HepG2 (cell line): Measurements from ENCODE around the gene ZC2HC1B. TPM values are rescaled to one million over a fixed set of nuclear protein-coding genes. Genes with fewer than 3 reads are reported as not detected.

Source experiments
- ATAC-seq: fragments of 200-7000 bp; cut with Tn5 transposase; 3 replicates; pipeline ENCODE4 v1.9.1; 2020; ENCODE audit warnings: mild to moderate bottlenecking, moderate library complexity
- BruUV-seq: library from RNA; stranded (reverse); fragments of 400-500 nt; replicated peaks from 2 replicates; lab custom pipeline; 2021; lab: Mats Ljungman, UMichigan
- CTCF ChIA-PET: fragments of 300-600 bp; formaldehyde crosslinking; extraction: SDS; loops from one replicate; lab custom pipeline; 2021; ENCODE audit warnings: low total read pairs, inconsistent platforms, low intra/inter-chr PET ratio; lab: Yijun Ruan, JAX
- POLR2A ChIA-PET: fragments of 350-600 bp; sonication (Branson Sonifier 250); formaldehyde crosslinking; loops from one replicate; lab custom pipeline; 2020; ENCODE audit warnings: antibody characterized with exemption, inconsistent platforms; lab: Yijun Ruan, JAX
- DNase-seq: peaks from one replicate; pipeline ENCODE4 v3.0.0-alpha.2; 2015; ENCODE audit warnings: low spot score
- FAIRE-seq: peaks from 3 replicates; lab custom pipeline; 2011; peaks lifted over from hg19 to GRCh38; lab: Jason Lieb, UNC
- H2AFZ ChIP-seq: one replicate; pipeline ENCODE4 v1.6.1; 2011; ENCODE audit warnings: low read length, inconsistent platforms
- H3K27ac ChIP-seq: fragments of 300-600 bp; 3 replicates; pipeline ENCODE4 v1.8.0; 2011; ENCODE audit warnings: mixed run types, mild to moderate bottlenecking, mixed read lengths, low read length, inconsistent platforms; ENCODE audit not compliant: insufficient read depth; ENCODE audit errors: extremely low read length
- H3K27me3 ChIP-seq, 2 experiments: fragments of 200-600 bp in 1 of 2; 2 replicates in 1 of 2; 3 replicates in 1 of 2; pipeline versions ENCODE4 v1.6.0 to v1.8.0; 2011; ENCODE audit warnings: low read length in 2 of 2, mild to moderate bottlenecking in 2 of 2, moderate library complexity in 2 of 2, inconsistent platforms in 1 of 2; ENCODE audit not compliant: insufficient read depth in 2 of 2, control insufficient read depth in 1 of 2
- H3K36me3 ChIP-seq, 2 experiments: fragments of 200-600 bp in 1 of 2; replicated peaks in 1 of 2; 2 replicates in 1 of 2; 3 replicates in 1 of 2; pipeline versions ENCODE4 v1.5.1 to v1.8.0; 2011; ENCODE audit warnings: low read length in 2 of 2, inconsistent platforms in 1 of 2; ENCODE audit not compliant: insufficient read depth in 2 of 2, control insufficient read depth in 1 of 2
- H3K4me1 ChIP-seq: 2 replicates; pipeline ENCODE4 v1.5.1; 2012; ENCODE audit warnings: low read length, inconsistent platforms; ENCODE audit not compliant: insufficient read depth
- H3K4me2 ChIP-seq: 2 replicates; pipeline ENCODE4 v1.6.0; 2011; ENCODE audit warnings: low read depth, low read length, inconsistent platforms
- H3K4me3 ChIP-seq, 3 experiments: fragments of 200-600 bp in 1 of 3; sonication (generic), shearing (Covaris generic) in 1 of 3; replicated peaks in 1 of 3; 2 replicates each; pipeline ENCODE4 v1.5.1; 2011 to 2016; ENCODE audit warnings: low read length in 3 of 3, inconsistent platforms in 2 of 3, low read depth in 2 of 3, mild to moderate bottlenecking in 2 of 3, control low read depth in 1 of 3, mixed read lengths in 1 of 3; ENCODE audit not compliant: insufficient read depth in 1 of 3
- H3K79me2 ChIP-seq: one replicate; pipeline ENCODE4 v1.6.1; 2011; ENCODE audit warnings: low read length, inconsistent platforms; ENCODE audit not compliant: insufficient read depth
- H3K9ac ChIP-seq: 2 replicates; pipeline ENCODE4 v1.6.0; 2011; ENCODE audit warnings: mild to moderate bottlenecking, low read depth, low read length, inconsistent platforms; ENCODE audit not compliant: insufficient read depth
- H3K9me3 ChIP-seq: 2 replicates; pipeline ENCODE4 v1.5.1; 2012; ENCODE audit warnings: mild to moderate bottlenecking, low read length
- H4K20me1 ChIP-seq: 2 replicates; pipeline ENCODE4 v1.6.0; 2011; ENCODE audit warnings: inconsistent platforms, mild to moderate bottlenecking, low read length, moderate library complexity; ENCODE audit not compliant: insufficient read depth
- GPN1 ChIP-seq: sonication (generic); formaldehyde crosslinking; IDR thresholded peaks from 2 replicates; pipeline ENCODE4 v1.5.1; 2020; ENCODE audit warnings: missing genetic modification reagents, borderline replicate concordance
- KLF16 ChIP-seq, 2 experiments: sonication (generic) in 1 of 2; formaldehyde crosslinking in 1 of 2; IDR thresholded peaks; 2 replicates each; pipeline versions ENCODE4 v1.6.1 to v1.8.0; 2016 to 2023; ENCODE audit warnings: missing genetic modification reagents in 2 of 2, missing compliant biosample characterization in 1 of 2
- NR2F2 ChIP-seq: IDR thresholded peaks from 2 replicates; pipeline ENCODE4 v1.6.1; 2012; ENCODE audit warnings: low read depth, inconsistent platforms, borderline replicate concordance
- STAG1 ChIP-seq: sonication (generic); formaldehyde crosslinking; IDR thresholded peaks from 2 replicates; pipeline ENCODE4 v1.4.0; 2020; ENCODE audit warnings: missing genetic modification reagents
- ZNF556 ChIP-seq: sonication (generic); formaldehyde crosslinking; IDR thresholded peaks from 2 replicates; pipeline ENCODE4 v1.4.0; 2020; ENCODE audit warnings: mild to moderate bottlenecking, missing genetic modification reagents, borderline replicate concordance
- ZNF644 ChIP-seq: IDR thresholded peaks from 2 replicates; pipeline ENCODE4 v1.6.1; 2016; ENCODE audit warnings: low read depth
- WGBS: methylation state at CpG from one replicate; pipeline ENCODE4 v1.1.6; 2017; ENCODE audit warnings: low lambda C conversion rate; 5-methylcytosine and 5-hydroxymethylcytosine counted together
- in situ Hi-C: cut with HindIII; loops from 2 replicates; pipeline ENCODE4 v1.10.0; 2017; ENCODE audit warnings: low pct_unique_long_range_greater_than_20kb; ENCODE audit not compliant: extremely low pct_ligation_motif_present
- intact Hi-C: fragments of 100-400 bp; cut with micrococcal nuclease; formaldehyde crosslinking; loops from one replicate; pipeline ENCODE4 v1.10.0; 2022; ENCODE audit not compliant: unreplicated experiment
- polyA plus RNA-seq, 8 experiments: library from polyadenylated mRNA; depleted of rRNA in 3 of 8; stranded (reverse) in 7 of 8; unstranded in 1 of 8; fragments of >200 nt; fragmentation: Illumina TruSeq in 4 of 8; extraction: Trizol in 4 of 8; gene quantifications; 2 replicates each; pipeline versions ENCODE4 v1.2.1 to v1.2.3, GENCODE V29; 2011 to 2016; ENCODE audit warnings: low read depth in 4 of 8, missing spikeins in 1 of 8, mixed read lengths in 1 of 8; ENCODE audit not compliant: insufficient read depth in 1 of 8
- small RNA-seq, 3 experiments: library from RNA; depleted of rRNA; stranded (forward); fragments of <200 nt; gene quantifications; one replicate each; pipeline ENCODE3, GENCODE V24; 2012; ENCODE audit warnings: low read depth in 2 of 3, low replicate concordance in 1 of 3; ENCODE audit not compliant: insufficient read length in 3 of 3, insufficient read depth in 2 of 3
- total RNA-seq, 5 experiments: library from RNA; depleted of rRNA; stranded (reverse); fragments of >200 nt; fragmentation: Illumina TruSeq; extraction: Trizol; gene quantifications; 2 replicates each; pipeline ENCODE4 v1.2.3, GENCODE V29; 2016; ENCODE audit warnings: low read depth in 1 of 5
- TF ChIP-seq, protein P1 (sequence below): sonication (generic); formaldehyde crosslinking; conservative IDR thresholded peaks from 2 replicates; pipeline ENCODE4 v1.8.0; 2022; ENCODE audit warnings: mild to moderate bottlenecking, moderate library complexity, missing genetic modification reagents
- TF ChIP-seq, protein P2 (sequence below): sonication (generic); formaldehyde crosslinking; IDR thresholded peaks from 2 replicates; pipeline ENCODE4 v1.4.0; 2020; ENCODE audit warnings: missing genetic modification reagents
- TF ChIP-seq, protein P3 (sequence below): sonication (generic); formaldehyde crosslinking; IDR thresholded peaks from 2 replicates; pipeline ENCODE4 v1.4.0; 2020; ENCODE audit warnings: missing genetic modification reagents
- TF ChIP-seq, protein P4 (sequence below): sonication (generic); formaldehyde crosslinking; IDR thresholded peaks from 2 replicates; pipeline ENCODE4 v1.4.0; 2020; ENCODE audit warnings: missing genetic modification reagents

Gene ZC2HC1B
- total and polyA plus RNA-seq, 2 of the 13 experiments (the other 11 are each of a cell fraction or from before 2014, with no cell fraction given), result not detected

DNA sequence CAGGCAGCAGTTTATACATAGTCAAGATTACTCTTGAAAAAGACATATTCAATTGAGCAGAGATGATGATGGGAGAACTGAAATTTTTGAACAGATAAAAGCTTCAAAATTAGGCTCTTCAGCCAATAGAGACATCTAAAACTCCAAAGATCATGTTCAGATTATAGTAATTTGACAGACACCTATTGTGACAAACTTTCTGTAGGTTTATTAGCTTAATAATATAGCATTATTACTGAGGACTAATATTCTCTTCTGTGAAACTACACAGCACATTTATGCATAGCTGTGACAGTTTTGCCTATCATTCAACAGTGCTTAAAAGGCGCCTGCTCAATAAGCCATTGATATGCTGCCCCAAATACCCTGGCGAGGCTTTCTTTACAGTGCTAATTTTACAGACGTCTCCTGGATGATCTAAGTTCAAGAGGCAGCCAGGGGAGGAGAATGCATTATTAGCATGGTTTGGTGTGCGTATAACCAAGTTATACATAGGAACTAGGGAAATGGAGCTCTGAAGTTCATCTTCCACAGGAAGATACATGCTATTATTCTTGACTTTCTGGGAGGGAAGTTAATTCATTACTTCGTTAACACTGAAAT is 122.3 kb downstream of the ZC2HC1B start:
- no peak overlapping the region for H3K4me2 ChIP-seq
- no peaks in the 10 kb centered on the region; a peak in 1 of 5 replicates for H3K27me3 ChIP-seq
- H3K4me3 ChIP-seq, result no peak overlapping the region
- no peak overlapping the region for H3K27ac ChIP-seq
- no peak for FAIRE-seq
- no peak for DNase-seq
- H3K4me1 ChIP-seq, result no peaks in the 10 kb centered on the region
- no peak for TF ChIP-seq KLF16 (CRISPR knock-in tag; IDR thresholded peaks at IDR 0.05)
- TF ChIP-seq NR2F2, result no peak
- no peak for TF ChIP-seq ZNF556 (CRISPR knock-in tag)
- no peak for TF ChIP-seq STAG1 (CRISPR knock-in tag)
- TF ChIP-seq, protein P1, sequence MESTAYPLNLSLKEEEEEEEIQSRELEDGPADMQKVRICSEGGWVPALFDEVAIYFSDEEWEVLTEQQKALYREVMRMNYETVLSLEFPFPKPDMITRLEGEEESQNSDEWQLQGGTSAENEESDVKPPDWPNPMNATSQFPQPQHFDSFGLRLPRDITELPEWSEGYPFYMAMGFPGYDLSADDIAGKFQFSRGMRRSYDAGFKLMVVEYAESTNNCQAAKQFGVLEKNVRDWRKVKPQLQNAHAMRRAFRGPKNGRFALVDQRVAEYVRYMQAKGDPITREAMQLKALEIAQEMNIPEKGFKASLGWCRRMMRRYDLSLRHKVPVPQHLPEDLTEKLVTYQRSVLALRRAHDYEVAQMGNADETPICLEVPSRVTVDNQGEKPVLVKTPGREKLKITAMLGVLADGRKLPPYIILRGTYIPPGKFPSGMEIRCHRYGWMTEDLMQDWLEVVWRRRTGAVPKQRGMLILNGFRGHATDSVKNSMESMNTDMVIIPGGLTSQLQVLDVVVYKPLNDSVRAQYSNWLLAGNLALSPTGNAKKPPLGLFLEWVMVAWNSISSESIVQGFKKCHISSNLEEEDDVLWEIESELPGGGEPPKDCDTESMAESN, result no peak
- no peak for TF ChIP-seq ZNF644
- TF ChIP-seq, protein P2, sequence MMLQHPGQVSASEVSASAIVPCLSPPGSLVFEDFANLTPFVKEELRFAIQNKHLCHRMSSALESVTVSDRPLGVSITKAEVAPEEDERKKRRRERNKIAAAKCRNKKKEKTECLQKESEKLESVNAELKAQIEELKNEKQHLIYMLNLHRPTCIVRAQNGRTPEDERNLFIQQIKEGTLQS, result no peak
- no peak for TF ChIP-seq GPN1
- TF ChIP-seq, protein P3, sequence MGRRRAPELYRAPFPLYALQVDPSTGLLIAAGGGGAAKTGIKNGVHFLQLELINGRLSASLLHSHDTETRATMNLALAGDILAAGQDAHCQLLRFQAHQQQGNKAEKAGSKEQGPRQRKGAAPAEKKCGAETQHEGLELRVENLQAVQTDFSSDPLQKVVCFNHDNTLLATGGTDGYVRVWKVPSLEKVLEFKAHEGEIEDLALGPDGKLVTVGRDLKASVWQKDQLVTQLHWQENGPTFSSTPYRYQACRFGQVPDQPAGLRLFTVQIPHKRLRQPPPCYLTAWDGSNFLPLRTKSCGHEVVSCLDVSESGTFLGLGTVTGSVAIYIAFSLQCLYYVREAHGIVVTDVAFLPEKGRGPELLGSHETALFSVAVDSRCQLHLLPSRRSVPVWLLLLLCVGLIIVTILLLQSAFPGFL (CRISPR knock-in tag), result no peak
- TF ChIP-seq, protein P4, sequence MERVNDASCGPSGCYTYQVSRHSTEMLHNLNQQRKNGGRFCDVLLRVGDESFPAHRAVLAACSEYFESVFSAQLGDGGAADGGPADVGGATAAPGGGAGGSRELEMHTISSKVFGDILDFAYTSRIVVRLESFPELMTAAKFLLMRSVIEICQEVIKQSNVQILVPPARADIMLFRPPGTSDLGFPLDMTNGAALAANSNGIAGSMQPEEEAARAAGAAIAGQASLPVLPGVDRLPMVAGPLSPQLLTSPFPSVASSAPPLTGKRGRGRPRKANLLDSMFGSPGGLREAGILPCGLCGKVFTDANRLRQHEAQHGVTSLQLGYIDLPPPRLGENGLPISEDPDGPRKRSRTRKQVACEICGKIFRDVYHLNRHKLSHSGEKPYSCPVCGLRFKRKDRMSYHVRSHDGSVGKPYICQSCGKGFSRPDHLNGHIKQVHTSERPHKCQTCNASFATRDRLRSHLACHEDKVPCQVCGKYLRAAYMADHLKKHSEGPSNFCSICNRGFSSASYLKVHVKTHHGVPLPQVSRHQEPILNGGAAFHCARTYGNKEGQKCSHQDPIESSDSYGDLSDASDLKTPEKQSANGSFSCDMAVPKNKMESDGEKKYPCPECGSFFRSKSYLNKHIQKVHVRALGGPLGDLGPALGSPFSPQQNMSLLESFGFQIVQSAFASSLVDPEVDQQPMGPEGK (CRISPR knock-in tag), result no peak
- H3K9me3 ChIP-seq, result no peaks in the 10 kb centered on the region
- no peak overlapping the region for H3K9ac ChIP-seq
- H3K36me3 ChIP-seq, result no peaks in the 10 kb centered on the region
- BruUV-seq, result no TSS peak
- no peaks in the 10 kb centered on the region for H4K20me1 ChIP-seq
- ChIA-PET POLR2A (no interaction called here), CTCF (no interaction called here)
- no peak for ATAC-seq
- WGBS, result 52% methylated on average over 5 of the region's 5 CpGs
- intact Hi-C loops, result no loop called here
- no peak overlapping the region for H2AFZ ChIP-seq
- H3K79me2 ChIP-seq, result no peaks in the 10 kb centered on the region
- in situ Hi-C loops, result no loop called here

Small RNAs within 50 kb of the gene (small RNA-seq; reads per million reads assigned to genes)
- 0 reads per million in 3 experiments for gene ZC2HC1B

Other genes with a start within 250 kb of the ZC2HC1B start
- gene PHACTR2, start 186.5 kb upstream of the ZC2HC1B start, total RNA-seq (2016; rRNA removed; fragmentation: Illumina TruSeq; extraction: Trizol), result 28.2 and 39.1 TPM in 2 replicates
- gene PHACTR2, start 186.5 kb upstream of the ZC2HC1B start, polyA plus RNA-seq (2011; rRNA removed), result 8.4 and 11.3 TPM in 2 replicates
- gene LTV1, start 21.1 kb upstream of the ZC2HC1B start, total RNA-seq (2016; rRNA removed; fragmentation: Illumina TruSeq; extraction: Trizol), result 85.8 and 122 TPM in 2 replicates
- 15.9 and 21.1 TPM in 2 replicates for gene LTV1, start 21.1 kb upstream of the ZC2HC1B start, polyA plus RNA-seq (2011; rRNA removed)
- 0.38 and 0.60 TPM in 2 replicates for gene PLAGL1, start 143.8 kb downstream of the ZC2HC1B start, total RNA-seq (2016; rRNA removed; fragmentation: Illumina TruSeq; extraction: Trizol)
- gene PLAGL1, start 143.8 kb downstream of the ZC2HC1B start, polyA plus RNA-seq (2011; rRNA removed), result 2.2 and 2.3 TPM in 2 replicates
- 263 and 346 TPM in 2 replicates for gene SF3B5, start 231.1 kb downstream of the ZC2HC1B start, total RNA-seq (2016; rRNA removed; fragmentation: Illumina TruSeq; extraction: Trizol)
- 292 and 294 TPM in 2 replicates for gene SF3B5, start 231.1 kb downstream of the ZC2HC1B start, polyA plus RNA-seq (2011; rRNA removed)